SK-N-MC (cell line): ENCODE measurements around the gene APBA3.

ENCODE experiments used
- EZH2 ChIP-seq: fragments of 200-600 bp; sonication (generic); IDR thresholded peaks from one replicate; pipeline ENCODE4 v1.6.1; 2017; ENCODE audit warnings: antibody characterized with exemption
- FOXP2 ChIP-seq: optimal IDR thresholded peaks from 2 replicates; pipeline ENCODE3; 2011; ENCODE audit warnings: mild to moderate bottlenecking, moderate library complexity; ENCODE audit not compliant: insufficient read depth; ENCODE audit errors: extremely low read length, control extremely low read depth
- POLR2AphosphoS5 ChIP-seq: IDR thresholded peaks from 2 replicates; pipeline ENCODE4 v1.6.1; 2012; ENCODE audit warnings: mild to moderate bottlenecking, low read depth, low read length, borderline replicate concordance

- no peak for TF ChIP-seq POLR2AphosphoS5
- TF ChIP-seq EZH2, result no peak
- no peak for TF ChIP-seq FOXP2
Measured at GRCh38 chr19:3771000-3771905, 9.8 kb upstream of the APBA3 start.
